Right lobe of liver (tissue), 4 donors: ENCODE results near the gene MAP3K19.

ENCODE experiments used
- CTCF ChIP-seq, 4 donors: fragments of 200-600 bp in 3 of 4; fragments of 450-650 bp in 1 of 4; IDR thresholded peaks; one replicate each; pipeline versions ENCODE4 v1.5.1 to v1.8.0; 2016 to 2022; ENCODE audit warnings: antibody characterized with exemption in 4 of 4, mild to moderate bottlenecking in 2 of 4
- POLR2A ChIP-seq: fragments of 450-650 bp; IDR thresholded peaks from one replicate; pipeline ENCODE4 v1.6.1; 2017; ENCODE audit warnings: antibody characterized with exemption, mild to moderate bottlenecking
- donor health status: DM: no; HTN: no; CAD: no.
- donor health status: DM: no; HTN: no; CAD: no.
- donor health status: DM: no; HTN: yes; CAD: no.

GRCh38 chr2:135009339-135009738 lies 37.9 kb downstream of the MAP3K19 start:
- no peak for TF ChIP-seq CTCF (IDR thresholded peaks at IDR 0.05)
- no peak for TF ChIP-seq POLR2A
